22Rv1 (cell line): ENCODE results near the gene EHD4.

ENCODE experiments used
- ZFX ChIP-seq: fragments of 450-650 bp; IDR thresholded peaks from 2 replicates; pipeline ENCODE4 v1.6.1; 2017; ENCODE audit warnings: antibody characterized with exemption, borderline replicate concordance
- TF ChIP-seq, protein P1 (sequence below): fragments of 450-650 bp; IDR thresholded peaks from 2 replicates; pipeline ENCODE4 v1.5.1; 2017; ENCODE audit warnings: mild to moderate bottlenecking

- TF ChIP-seq, protein P1, sequence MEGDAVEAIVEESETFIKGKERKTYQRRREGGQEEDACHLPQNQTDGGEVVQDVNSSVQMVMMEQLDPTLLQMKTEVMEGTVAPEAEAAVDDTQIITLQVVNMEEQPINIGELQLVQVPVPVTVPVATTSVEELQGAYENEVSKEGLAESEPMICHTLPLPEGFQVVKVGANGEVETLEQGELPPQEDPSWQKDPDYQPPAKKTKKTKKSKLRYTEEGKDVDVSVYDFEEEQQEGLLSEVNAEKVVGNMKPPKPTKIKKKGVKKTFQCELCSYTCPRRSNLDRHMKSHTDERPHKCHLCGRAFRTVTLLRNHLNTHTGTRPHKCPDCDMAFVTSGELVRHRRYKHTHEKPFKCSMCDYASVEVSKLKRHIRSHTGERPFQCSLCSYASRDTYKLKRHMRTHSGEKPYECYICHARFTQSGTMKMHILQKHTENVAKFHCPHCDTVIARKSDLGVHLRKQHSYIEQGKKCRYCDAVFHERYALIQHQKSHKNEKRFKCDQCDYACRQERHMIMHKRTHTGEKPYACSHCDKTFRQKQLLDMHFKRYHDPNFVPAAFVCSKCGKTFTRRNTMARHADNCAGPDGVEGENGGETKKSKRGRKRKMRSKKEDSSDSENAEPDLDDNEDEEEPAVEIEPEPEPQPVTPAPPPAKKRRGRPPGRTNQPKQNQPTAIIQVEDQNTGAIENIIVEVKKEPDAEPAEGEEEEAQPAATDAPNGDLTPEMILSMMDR, result no peak
- no peak for TF ChIP-seq ZFX
Observed at GRCh38 chr15:41961595-41962202, 10.7 kb downstream of the EHD4 start.
